Measurements from ENCODE around the gene SMIM10L1.

SMIM10L1 gene

GRCh38 chr12:11186837-11187236, 15.8 kb downstream of the SMIM10L1 start, which contains the start of gene TAS2R42:
Gene TAS2R42, minus strand, starts transcription at chr12:11186937. Its CDS starts 0 bp downstream, at chr12:11186937.
- DNase-seq (ENCODE audit: low spot score) = no peak

- no peak for DNase-seq (ENCODE audit: low spot score)
Observed at GRCh38 chr12:11202811-11203210, 31.8 kb downstream of the SMIM10L1 start.

- no peak for DNase-seq (ENCODE audit: low spot score)
Observed at GRCh38 chr12:11204173-11204572, 33.2 kb downstream of the SMIM10L1 start.

GRCh38 chr12:11209113-11209512, 38.1 kb downstream of the SMIM10L1 start:
- DNase-seq (ENCODE audit: low spot score) = peak; percentile 13

Measured in SW480 (cell line).